CD14-positive monocyte (primary cell): ENCODE data around the gene ZNF280D. TPM values are rescaled to one million over a fixed set of nuclear protein-coding genes. Genes with fewer than 3 reads are reported as not detected.

Experiments used
- DNase-seq, 3 donors: peaks; one replicate each; pipeline ENCODE4 v3.0.0-alpha.2; 2011 to 2022
- H2AFZ ChIP-seq: 2 replicates; pipeline ENCODE4 v1.6.0; 2012; ENCODE audit warnings: mild to moderate bottlenecking, low read depth, low read length, inconsistent platforms; ENCODE audit not compliant: insufficient read depth, poor library complexity, severe bottlenecking
- H3K27ac ChIP-seq, 2 donors: 1 replicate in 1 of 2; 2 replicates in 1 of 2; pipeline ENCODE4 v1.5.1; 2012 to 2013; ENCODE audit warnings: low read length in 2 of 2, control low read depth in 1 of 2, inconsistent platforms in 1 of 2, low read depth in 1 of 2, mild to moderate bottlenecking in 1 of 2
- H3K27me3 ChIP-seq, 2 donors: one replicate each; pipeline versions ENCODE4 v1.6.0 to v1.6.1; 2011 to 2013; ENCODE audit warnings: low read length in 2 of 2; ENCODE audit not compliant: control insufficient read depth in 2 of 2, insufficient read depth in 2 of 2
- H3K36me3 ChIP-seq, 2 donors: replicated peaks in 1 of 2; 1 replicate in 1 of 2; 2 replicates in 1 of 2; pipeline versions ENCODE4 v1.5.1 to v1.6.1; 2012 to 2013; ENCODE audit warnings: low read length in 2 of 2, control low read depth in 1 of 2, inconsistent platforms in 1 of 2, mild to moderate bottlenecking in 1 of 2; ENCODE audit not compliant: insufficient read depth in 2 of 2, control insufficient read depth in 1 of 2
- H3K4me1 ChIP-seq, 2 donors: 1 replicate in 1 of 2; 2 replicates in 1 of 2; pipeline versions ENCODE4 v1.5.1 to v1.6.1; 2012 to 2013; ENCODE audit warnings: low read length in 2 of 2, control low read depth in 1 of 2, inconsistent platforms in 1 of 2, mild to moderate bottlenecking in 1 of 2, moderate library complexity in 1 of 2; ENCODE audit not compliant: insufficient read depth in 2 of 2, control insufficient read depth in 1 of 2
- H3K4me2 ChIP-seq: replicated peaks from 2 replicates; pipeline ENCODE3; 2012; ENCODE audit warnings: low read length, moderate library complexity, mild to moderate bottlenecking; ENCODE audit not compliant: poor library complexity, severe bottlenecking; ENCODE audit errors: extremely low read depth
- H3K4me3 ChIP-seq, 3 experiments: fragments of 200-600 bp in 1 of 3; sonication (generic) in 1 of 3; replicated peaks in 1 of 3; 1 replicate in 2 of 3; 2 replicates in 1 of 3; pipeline ENCODE4 v1.5.1; 2011 to 2013; ENCODE audit warnings: low read length in 3 of 3, mild to moderate bottlenecking in 3 of 3, control low read depth in 2 of 3, low read depth in 2 of 3, inconsistent platforms in 1 of 3, moderate library complexity in 1 of 3
- H3K79me2 ChIP-seq: 2 replicates; pipeline ENCODE4 v1.6.0; 2012; ENCODE audit warnings: mild to moderate bottlenecking, control low read depth, inconsistent platforms, low read length, moderate library complexity; ENCODE audit not compliant: insufficient read depth
- H3K9ac ChIP-seq: 2 replicates; pipeline ENCODE4 v1.6.0; 2017; ENCODE audit warnings: low read length, mild to moderate bottlenecking; ENCODE audit not compliant: insufficient read depth, poor library complexity, severe bottlenecking
- H3K9me3 ChIP-seq, 2 donors: replicated peaks in 1 of 2; 1 replicate in 1 of 2; 2 replicates in 1 of 2; pipeline versions ENCODE4 v1.5.1 to v1.6.1; 2012 to 2013; ENCODE audit warnings: low read length in 2 of 2, control low read depth in 1 of 2; ENCODE audit not compliant: control insufficient read depth in 1 of 2, insufficient read depth in 1 of 2
- H4K20me1 ChIP-seq: 2 replicates; pipeline ENCODE4 v1.6.0; 2012; ENCODE audit warnings: mild to moderate bottlenecking, low read length, control low read depth, moderate library complexity; ENCODE audit not compliant: insufficient read depth
- H3K27ac Mint-ChIP-seq, 7 donors: one replicate each; pipeline ENCODE4 v1.8.0; 2020; ENCODE audit warnings: mild to moderate bottlenecking in 7 of 7, mixed read lengths in 7 of 7, moderate library complexity in 6 of 7, inconsistent platforms in 2 of 7
- H3K27me3 Mint-ChIP-seq, 3 donors: one replicate each; pipeline ENCODE4 v1.8.0; 2021 to 2022; ENCODE audit warnings: low read depth in 3 of 3, mild to moderate bottlenecking in 3 of 3, mixed read lengths in 3 of 3, moderate library complexity in 3 of 3, inconsistent platforms in 1 of 3
- H3K36me3 Mint-ChIP-seq, 2 donors: one replicate each; pipeline ENCODE4 v1.8.0; 2020; ENCODE audit warnings: mixed read lengths in 2 of 2, inconsistent platforms in 1 of 2, mild to moderate bottlenecking in 1 of 2
- H3K4me1 Mint-ChIP-seq: one replicate; pipeline ENCODE4 v1.8.0; 2020; ENCODE audit warnings: mild to moderate bottlenecking, mixed read lengths
- H3K4me3 Mint-ChIP-seq, 2 donors: one replicate each; pipeline ENCODE4 v1.8.0; 2020; ENCODE audit warnings: mild to moderate bottlenecking in 2 of 2, mixed read lengths in 2 of 2, moderate library complexity in 1 of 2
- H3K9me3 Mint-ChIP-seq, 7 donors: one replicate each; pipeline ENCODE4 v1.8.0; 2020 to 2022; ENCODE audit warnings: mixed read lengths in 7 of 7, mild to moderate bottlenecking in 6 of 7, moderate library complexity in 6 of 7, inconsistent platforms in 2 of 7
- CTCF ChIP-seq: fragments of 200-600 bp; IDR thresholded peaks from one replicate; pipeline ENCODE4 v1.8.0; 2022; ENCODE audit warnings: antibody characterized with exemption, mild to moderate bottlenecking
- WGBS: methylation state at CpG from one replicate; pipeline ENCODE4 v1.1.5; 2013; ENCODE audit warnings: missing lambda C conversion rate; ENCODE audit not compliant: insufficient coverage; 5-methylcytosine and 5-hydroxymethylcytosine counted together
- intact Hi-C, 2 donors: fragments of 100-400 bp; cut with micrococcal nuclease; formaldehyde crosslinking; loops; one replicate each; pipeline versions ENCODE4 v1.15.0 to v1.15.1; 2023
- polyA plus RNA-seq, 3 donors: library from polyadenylated mRNA; depleted of rRNA in 1 of 3; unstranded in 2 of 3; stranded (reverse) in 1 of 3; fragments of 300-500 nt in 2 of 3; fragments of >200 nt in 1 of 3; fragmentation: Illumina TruSeq in 2 of 3; gene quantifications; 1 replicate in 2 of 3; 2 replicates in 1 of 3; pipeline ENCODE4 v1.2.3, GENCODE V29; 2012 to 2021

Gene ZNF280D
- polyA plus RNA-seq, 3 donors: 5.1 to 14.2 (median 8.0) TPM

GRCh38 chr15:56725386-56725785 is 7.9 kb downstream of the ZNF280D start:
- H2AFZ ChIP-seq: no peak overlapping the region
- H3K27me3 Mint-ChIP-seq: no peaks in the 10 kb centered on the region
- peaks cover 12 to 27% of the 10 kb centered on the region in 2 donors for H3K36me3 Mint-ChIP-seq
- H3K36me3 ChIP-seq: peaks cover 3 to 13% of the 10 kb centered on the region in 2 donors
- H3K9me3 ChIP-seq: no peaks in the 10 kb centered on the region
- no peak overlapping the region for H3K4me2 ChIP-seq
- H3K4me3 ChIP-seq: no peak overlapping the region
- H4K20me1 ChIP-seq: peaks cover 57% of the 10 kb centered on the region
- intact Hi-C loops: no loop called here
- no peaks in the 10 kb centered on the region for H3K27me3 ChIP-seq
- no peak overlapping the region for H3K4me3 Mint-ChIP-seq
- H3K4me1 ChIP-seq: peaks cover 2 to 21% of the 10 kb centered on the region in 2 donors
- H3K4me1 Mint-ChIP-seq: peaks cover 28% of the 10 kb centered on the region
- DNase-seq: no peak
- WGBS: no CpG with 5 or more reads among the region's 1 CpG
- TF ChIP-seq CTCF: no peak
- H3K79me2 ChIP-seq: peaks cover 90% of the 10 kb centered on the region
- H3K9ac ChIP-seq: no peak overlapping the region
- peaks cover 0 to 2% (median 0%) of the 10 kb centered on the region in 7 donors for H3K9me3 Mint-ChIP-seq
- H3K27ac ChIP-seq: no peak overlapping the region
- no peak overlapping the region for H3K27ac Mint-ChIP-seq

GRCh38 chr15:56724232-56724631 is 9.1 kb downstream of the ZNF280D start:
- intact Hi-C loops: no loop called here
- peaks cover 27% of the 10 kb centered on the region for H3K4me1 Mint-ChIP-seq
- no peak overlapping the region for H3K27ac Mint-ChIP-seq

More at GRCh38 chr15:56724232-56724631, 9.1 kb downstream of the ZNF280D start:
- no peak for DNase-seq
- Histone ChIP-seq H2AFZ (no peak overlapping the region), H3K27me3 (no peaks in the 10 kb centered on the region), H3K27ac (no peak overlapping the region), H3K36me3 (peaks cover 3 to 13% of the 10 kb centered on the region in 2 donors), H3K9me3 (no peaks in the 10 kb centered on the region), H3K4me1 (peaks cover 0 to 12% of the 10 kb centered on the region in 2 donors), H3K9ac (no peak overlapping the region), H4K20me1 (peaks cover 63% of the 10 kb centered on the region), H3K79me2 (peaks cover 92% of the 10 kb centered on the region), H3K4me2 (no peak overlapping the region), H3K4me3 (no peak overlapping the region)
- TF ChIP-seq CTCF: no peak
- Mint-ChIP-seq H3K9me3 (peaks cover 0 to 2% (median 0%) of the 10 kb centered on the region in 7 donors), H3K36me3 (peaks cover 12 to 27% of the 10 kb centered on the region in 2 donors), H3K4me3 (no peak overlapping the region), H3K27me3 (no peaks in the 10 kb centered on the region)
- whole genome bisulfite sequencing: no CpG with 5 or more reads among the region's 3 CpGs
